ENCODE measurements around the gene PPP1R9A. TPM values are rescaled to one million over a fixed set of nuclear protein-coding genes. Genes with fewer than 3 reads are reported as not detected.

Gene PPP1R9A
- total RNA-seq, 1 experiment from 2014 or later, result 13.5 TPM

DNA sequence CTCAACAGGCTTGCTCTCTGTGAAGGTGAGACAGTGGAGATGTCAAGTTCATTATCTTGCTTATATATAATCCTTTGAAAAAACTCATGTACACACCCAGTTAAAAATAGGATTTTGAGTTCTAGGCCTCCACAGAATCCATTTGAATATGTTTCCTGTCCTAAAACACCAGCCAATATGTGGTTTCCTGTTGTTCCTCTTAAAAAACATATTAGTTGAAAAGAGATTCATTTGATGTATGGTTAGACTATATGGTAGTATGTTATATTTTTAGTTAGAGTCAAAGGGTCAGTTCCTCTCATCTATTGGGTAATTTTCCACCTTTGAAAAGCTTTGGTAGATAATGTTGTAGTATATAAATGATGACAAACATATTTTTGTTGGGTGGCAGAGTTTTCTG lies 16.0 kb downstream of the PPP1R9A start:
- ChIA-PET CTCF (no interaction called here), POLR2A (no interaction called here), RAD21 (ENCODE audit: low non-redundant PET in 1 of 2, low total read pairs in 2 of 2, uncharacterized antibody in 2 of 2, unreplicated experiment in 2 of 2) (no interaction called here)
- H3K9ac ChIP-seq (ENCODE audit: low read length), result no peak overlapping the region
- TF ChIP-seq CBX3 (IDR thresholded peaks at IDR 0.05; ENCODE audit: low read depth) (no peak), SP1 (IDR thresholded peaks at IDR 0.05; ENCODE audit: low read depth) (no peak), EZH2phosphoT487 (IDR thresholded peaks at IDR 0.05; ENCODE audit: borderline replicate concordance) (no peak), CEBPB (IDR thresholded peaks at IDR 0.05; ENCODE audit: low read depth) (no peak), ZNF274 (IDR thresholded peaks at IDR 0.05; ENCODE audit: low read depth, low read length) (no peak), POLR2AphosphoS5 (IDR thresholded peaks at IDR 0.05; ENCODE audit: low read depth, low read length) (no peak), EGR1 (IDR thresholded peaks at IDR 0.05; ENCODE audit: low read depth) (no peak), ZFX (IDR thresholded peaks at IDR 0.05) (no peak), RAD21 (IDR thresholded peaks at IDR 0.05; ENCODE audit: low read depth) (no peak), JUND (IDR thresholded peaks at IDR 0.05) (no peak), EZH2 (IDR thresholded peaks at IDR 0.05) (no peak), YY1 (IDR thresholded peaks at IDR 0.05; ENCODE audit: extremely low read depth, insufficient replicate concordance, low read depth, low read length) (no peak), ELF1 (IDR thresholded peaks at IDR 0.05; ENCODE audit: borderline replicate concordance, low read depth) (no peak), TCF7L2 (IDR thresholded peaks at IDR 0.05; ENCODE audit: borderline replicate concordance, extremely low read depth, insufficient read depth, insufficient read length) (no peak)
- TF ChIP-seq, protein P1, sequence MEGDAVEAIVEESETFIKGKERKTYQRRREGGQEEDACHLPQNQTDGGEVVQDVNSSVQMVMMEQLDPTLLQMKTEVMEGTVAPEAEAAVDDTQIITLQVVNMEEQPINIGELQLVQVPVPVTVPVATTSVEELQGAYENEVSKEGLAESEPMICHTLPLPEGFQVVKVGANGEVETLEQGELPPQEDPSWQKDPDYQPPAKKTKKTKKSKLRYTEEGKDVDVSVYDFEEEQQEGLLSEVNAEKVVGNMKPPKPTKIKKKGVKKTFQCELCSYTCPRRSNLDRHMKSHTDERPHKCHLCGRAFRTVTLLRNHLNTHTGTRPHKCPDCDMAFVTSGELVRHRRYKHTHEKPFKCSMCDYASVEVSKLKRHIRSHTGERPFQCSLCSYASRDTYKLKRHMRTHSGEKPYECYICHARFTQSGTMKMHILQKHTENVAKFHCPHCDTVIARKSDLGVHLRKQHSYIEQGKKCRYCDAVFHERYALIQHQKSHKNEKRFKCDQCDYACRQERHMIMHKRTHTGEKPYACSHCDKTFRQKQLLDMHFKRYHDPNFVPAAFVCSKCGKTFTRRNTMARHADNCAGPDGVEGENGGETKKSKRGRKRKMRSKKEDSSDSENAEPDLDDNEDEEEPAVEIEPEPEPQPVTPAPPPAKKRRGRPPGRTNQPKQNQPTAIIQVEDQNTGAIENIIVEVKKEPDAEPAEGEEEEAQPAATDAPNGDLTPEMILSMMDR (IDR thresholded peaks at IDR 0.05 in 2 of 3, conservative IDR thresholded peaks at IDR 0.05 in 1 of 3; ENCODE audit: borderline replicate concordance in 1 of 3, insufficient read depth in 1 of 3, low read depth in 2 of 3, low read length in 2 of 3), result no peak
- H3K36me3 ChIP-seq (ENCODE audit: control insufficient read depth in 1 of 2, insufficient read depth in 2 of 2, low read length in 2 of 2), result no peaks in the 10 kb centered on the region
- BruUV-seq (replicated peaks), result no TSS peak
- H4K20me1 ChIP-seq (ENCODE audit: insufficient read depth), result no peaks in the 10 kb centered on the region
- intact Hi-C loops (cut with micrococcal nuclease), result no loop called here
- peaks cover 8% of the 10 kb centered on the region; the same call in 1 of the 2 replicates for H3K79me2 ChIP-seq (ENCODE audit: insufficient read depth, low read length)
- no peaks in the 10 kb centered on the region for H3K27me3 ChIP-seq (ENCODE audit: insufficient read depth, low read length)
- H2AFZ ChIP-seq (ENCODE audit: low read depth, low read length, poor library complexity, severe bottlenecking), result no peak overlapping the region
- H3K9me2 ChIP-seq (ENCODE audit: insufficient read depth), result no peaks in the 10 kb centered on the region
- no peak overlapping the region for H3K4me2 ChIP-seq (ENCODE audit: low read length)
- ATAC-seq (no peak), DNase-seq (ENCODE audit: low read depth, low spot score) (no peak)
- H3K9me3 ChIP-seq (ENCODE audit: control insufficient read depth in 1 of 2, insufficient read depth in 1 of 2, low read depth in 1 of 2, low read length in 2 of 2), result no peaks in the 10 kb centered on the region
- H3K4me3 ChIP-seq (replicated peaks in 1 of 2; ENCODE audit: low read depth in 1 of 2, low read length in 2 of 2), result no peak overlapping the region
- no peaks in the 10 kb centered on the region for H3K4me1 ChIP-seq (ENCODE audit: control insufficient read depth in 1 of 2, insufficient read depth in 2 of 2, low read length in 2 of 2)
- no peak overlapping the region for H3K27ac ChIP-seq (ENCODE audit: low read depth, low read length)
